ENCODE data around the gene NADSYN1. TPM values are rescaled to one million over a fixed set of nuclear protein-coding genes. Genes with fewer than 3 reads are reported as not detected.

NADSYN1 gene
- total RNA-seq, 4 donors from 2014 or later, result 42.9 to 78.2 (median 64.1) TPM

- ATAC-seq (ENCODE audit: low FRiP score) (no peak), DNase-seq (ENCODE audit: low spot score) (no peak)
- TF ChIP-seq, protein P1, sequence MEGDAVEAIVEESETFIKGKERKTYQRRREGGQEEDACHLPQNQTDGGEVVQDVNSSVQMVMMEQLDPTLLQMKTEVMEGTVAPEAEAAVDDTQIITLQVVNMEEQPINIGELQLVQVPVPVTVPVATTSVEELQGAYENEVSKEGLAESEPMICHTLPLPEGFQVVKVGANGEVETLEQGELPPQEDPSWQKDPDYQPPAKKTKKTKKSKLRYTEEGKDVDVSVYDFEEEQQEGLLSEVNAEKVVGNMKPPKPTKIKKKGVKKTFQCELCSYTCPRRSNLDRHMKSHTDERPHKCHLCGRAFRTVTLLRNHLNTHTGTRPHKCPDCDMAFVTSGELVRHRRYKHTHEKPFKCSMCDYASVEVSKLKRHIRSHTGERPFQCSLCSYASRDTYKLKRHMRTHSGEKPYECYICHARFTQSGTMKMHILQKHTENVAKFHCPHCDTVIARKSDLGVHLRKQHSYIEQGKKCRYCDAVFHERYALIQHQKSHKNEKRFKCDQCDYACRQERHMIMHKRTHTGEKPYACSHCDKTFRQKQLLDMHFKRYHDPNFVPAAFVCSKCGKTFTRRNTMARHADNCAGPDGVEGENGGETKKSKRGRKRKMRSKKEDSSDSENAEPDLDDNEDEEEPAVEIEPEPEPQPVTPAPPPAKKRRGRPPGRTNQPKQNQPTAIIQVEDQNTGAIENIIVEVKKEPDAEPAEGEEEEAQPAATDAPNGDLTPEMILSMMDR (IDR thresholded peaks at IDR 0.05), result no peak
Observed at GRCh38 chr11:71477641-71478527, 24.9 kb downstream of the NADSYN1 start.

- ATAC-seq (ENCODE audit: low FRiP score) (no peak), DNase-seq (ENCODE audit: low spot score) (no peak)
- TF ChIP-seq, protein P1 (IDR thresholded peaks at IDR 0.05), result no peak
Observed at GRCh38 chr11:71478528-71478840, 25.5 kb downstream of the NADSYN1 start.

- TF ChIP-seq, protein P1 (IDR thresholded peaks at IDR 0.05), result no peak
- DNase-seq (ENCODE audit: low spot score), result no peak
Observed at GRCh38 chr11:71481101-71481960, 28.3 kb downstream of the NADSYN1 start.

GRCh38 chr11:71482216-71482615 lies 29.2 kb downstream of the NADSYN1 start:
- ATAC-seq (ENCODE audit: low FRiP score) (no peak), DNase-seq (ENCODE audit: low spot score) (no peak)
- TF ChIP-seq, protein P1 (IDR thresholded peaks at IDR 0.05), result no peak

More at GRCh38 chr11:71481101-71481960, 28.3 kb downstream of the NADSYN1 start:
- no peak for ATAC-seq (ENCODE audit: low FRiP score)

DNA sequence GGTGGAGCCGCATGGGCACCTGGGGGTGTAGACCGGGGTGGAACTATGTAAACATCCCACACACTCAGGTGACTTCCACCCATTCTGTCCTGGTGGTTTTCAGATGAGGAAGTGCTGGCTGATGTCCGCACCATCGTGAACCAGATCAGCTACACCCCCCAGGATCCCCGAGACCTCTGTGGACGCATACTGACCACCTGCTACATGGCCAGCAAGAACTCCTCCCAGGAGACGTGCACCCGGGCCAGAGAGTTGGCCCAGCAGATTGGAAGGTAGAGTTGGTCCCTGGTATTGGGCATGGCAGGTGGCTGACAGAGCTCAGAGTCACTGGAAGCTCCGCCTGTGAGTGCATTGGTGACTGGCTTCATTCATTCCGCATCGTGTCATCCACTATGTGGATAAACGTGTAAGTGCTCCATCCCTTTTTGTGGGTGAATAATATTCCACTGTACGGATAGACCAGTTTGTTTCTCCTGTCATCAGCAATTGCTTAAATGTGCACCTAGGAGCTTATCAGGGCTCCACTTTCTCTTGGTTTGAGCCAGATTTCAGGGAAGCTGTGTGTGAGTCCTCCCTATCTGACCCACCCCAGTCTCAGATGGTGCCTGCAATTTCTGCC lies 29.9 kb downstream of the NADSYN1 start:
- TF ChIP-seq, protein P1 (IDR thresholded peaks at IDR 0.05), result no peak
- ATAC-seq (ENCODE audit: low FRiP score), result no peak
- DNase-seq (ENCODE audit: low spot score), result no peak

GRCh38 chr11:71483692-71484091 lies 30.7 kb downstream of the NADSYN1 start:
- ATAC-seq (ENCODE audit: low FRiP score) (no peak), DNase-seq (ENCODE audit: low spot score) (no peak)
- TF ChIP-seq, protein P1 (IDR thresholded peaks at IDR 0.05), result no peak
